Activated naive CD4-positive, alpha-beta T cell treated with anti-CD3 and anti-CD28 coated beads for 36 hours (primary cell): ENCODE results near the gene SCN3A. TPM values are rescaled to one million over a fixed set of nuclear protein-coding genes. Genes with fewer than 3 reads are reported as not detected.

Source experiments
- CTCF ChIA-PET: fragments of 350-600 bp; sonication (Branson Sonifier 250); formaldehyde crosslinking; loops from one replicate; lab custom pipeline; 2021; ENCODE audit warnings: antibody characterized with exemption; lab: Charles Lee
- DNase-seq: peaks from one replicate; pipeline ENCODE4 v3.0.0-alpha.2; 2020
- H3K27ac Mint-ChIP-seq: one replicate; pipeline ENCODE4 v1.8.0; 2021; ENCODE audit warnings: mild to moderate bottlenecking, mixed read lengths
- H3K27me3 Mint-ChIP-seq: one replicate; pipeline ENCODE4 v1.8.0; 2021; ENCODE audit warnings: low read depth, mixed read lengths
- H3K36me3 Mint-ChIP-seq: one replicate; pipeline ENCODE4 v1.8.0; 2021; ENCODE audit warnings: low read depth, mixed read lengths
- H3K4me1 Mint-ChIP-seq: one replicate; pipeline ENCODE4 v1.8.0; 2021; ENCODE audit warnings: low read depth, mixed read lengths
- H3K4me3 Mint-ChIP-seq: one replicate; pipeline ENCODE4 v1.8.0; 2021; ENCODE audit warnings: mild to moderate bottlenecking, moderate library complexity, mixed read lengths
- H3K9me3 Mint-ChIP-seq: one replicate; pipeline ENCODE4 v1.8.0; 2021; ENCODE audit warnings: mixed read lengths
- intact Hi-C: fragments of 100-400 bp; cut with micrococcal nuclease; formaldehyde crosslinking; loops from one replicate; pipeline ENCODE4 v1.15.1; 2023
- total RNA-seq, 2 experiments: library from RNA; stranded (reverse); gene quantifications; one replicate each; pipeline ENCODE4 v1.2.3, GENCODE V29; 2021

The SCN3A gene
- total RNA-seq, 2 experiments from 2014 or later, result 0.10 to 0.12 TPM

DNA sequence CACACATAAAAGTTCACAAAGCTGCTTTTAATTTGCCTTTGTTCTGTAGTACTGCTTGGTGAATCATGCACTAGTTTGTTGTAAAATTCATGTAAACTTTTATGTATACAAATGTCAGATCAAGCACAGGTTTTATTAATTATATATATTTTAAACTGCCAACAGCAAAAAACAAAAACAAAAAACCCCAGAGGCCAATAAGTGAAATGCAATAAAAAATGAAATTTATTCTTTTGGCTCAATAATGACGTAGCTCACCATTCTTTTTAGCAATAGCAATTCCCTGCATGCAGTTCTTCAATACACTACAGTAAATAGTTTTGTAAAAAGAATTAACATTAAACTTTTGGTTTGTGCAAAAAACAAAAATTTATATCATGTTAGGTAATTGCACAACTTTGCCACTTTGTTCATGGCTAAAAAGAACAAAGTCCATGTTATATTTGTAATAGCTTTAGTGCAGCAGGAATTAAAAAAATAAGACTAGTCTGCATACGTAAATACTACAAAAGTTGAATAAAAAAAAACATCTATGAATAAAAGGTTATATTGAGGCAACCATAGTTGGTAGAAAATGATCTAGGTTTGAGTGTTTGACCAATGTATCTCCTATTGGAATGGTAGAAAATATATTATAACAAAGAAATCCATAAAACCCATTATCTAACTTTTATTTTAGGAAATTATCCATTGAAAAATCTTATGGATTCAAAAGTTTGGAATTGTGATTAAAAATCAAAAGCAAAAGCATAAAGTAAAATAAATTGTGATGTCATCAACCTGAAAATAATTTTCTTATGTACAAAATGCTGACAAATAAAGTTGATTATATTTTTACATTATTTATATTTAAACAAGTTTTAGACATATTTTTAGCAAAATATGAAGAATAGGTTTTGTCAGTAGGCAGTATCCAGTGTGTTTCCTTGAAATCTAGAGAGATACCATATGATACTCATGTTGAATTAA, 115.6 kb downstream of the SCN3A start:
- Mint-ChIP-seq H3K27ac (no peak overlapping the region), H3K4me1 (no peaks in the 10 kb centered on the region), H3K4me3 (no peak overlapping the region), H3K36me3 (no peaks in the 10 kb centered on the region), H3K27me3 (no peaks in the 10 kb centered on the region), H3K9me3 (peaks cover 1% of the 10 kb centered on the region)
- CTCF ChIA-PET, result no interaction called here
- intact Hi-C loops, result no loop called here
- DNase-seq, result no peak

GRCh38 chr2:165086337-165086736, 117.5 kb downstream of the SCN3A start:
- Mint-ChIP-seq H3K27me3 (no peaks in the 10 kb centered on the region), H3K27ac (no peak overlapping the region), H3K4me3 (no peak overlapping the region), H3K4me1 (no peaks in the 10 kb centered on the region), H3K36me3 (no peaks in the 10 kb centered on the region), H3K9me3 (peaks cover 7% of the 10 kb centered on the region)
- CTCF ChIA-PET, result no interaction called here
- intact Hi-C loops, result no loop called here
- DNase-seq, result no peak

GRCh38 chr2:165083326-165083725, 120.5 kb downstream of the SCN3A start:
- no peak for DNase-seq
- intact Hi-C loops, result no loop called here
- H3K36me3 Mint-ChIP-seq, result no peaks in the 10 kb centered on the region
- H3K27ac Mint-ChIP-seq, result no peak overlapping the region
- peaks cover 7% of the 10 kb centered on the region for H3K9me3 Mint-ChIP-seq
- no peaks in the 10 kb centered on the region for H3K27me3 Mint-ChIP-seq
- no peaks in the 10 kb centered on the region for H3K4me1 Mint-ChIP-seq
- CTCF ChIA-PET, result interaction anchor here (0.6 kb wide), 1 partner anchor 1754 kb away, joined by 4 read pairs; no protein-coding TSS in a partner anchor
- no peak overlapping the region for H3K4me3 Mint-ChIP-seq

- Mint-ChIP-seq H3K4me3 (no peak overlapping the region), H3K27ac (no peak overlapping the region), H3K9me3 (peaks cover 7% of the 10 kb centered on the region), H3K27me3 (no peaks in the 10 kb centered on the region), H3K4me1 (no peaks in the 10 kb centered on the region), H3K36me3 (no peaks in the 10 kb centered on the region)
- intact Hi-C loops, result no loop called here
- CTCF ChIA-PET, result no interaction called here
- DNase-seq, result no peak
Measured at GRCh38 chr2:165082479-165082878, 121.4 kb downstream of the SCN3A start.

- CTCF ChIA-PET, result no interaction called here
- Mint-ChIP-seq H3K9me3 (peaks cover 7% of the 10 kb centered on the region), H3K27ac (no peak overlapping the region), H3K4me1 (no peaks in the 10 kb centered on the region), H3K36me3 (no peaks in the 10 kb centered on the region), H3K4me3 (no peak overlapping the region), H3K27me3 (no peaks in the 10 kb centered on the region)
- no peak for DNase-seq
- intact Hi-C loops, result no loop called here
Measured at GRCh38 chr2:165081276-165081675, 122.6 kb downstream of the SCN3A start.

GRCh38 chr2:165079432-165079831, 124.4 kb downstream of the SCN3A start:
- Mint-ChIP-seq H3K4me3 (no peak overlapping the region), H3K27ac (no peak overlapping the region), H3K27me3 (no peaks in the 10 kb centered on the region), H3K9me3 (peaks cover 9% of the 10 kb centered on the region), H3K36me3 (no peaks in the 10 kb centered on the region), H3K4me1 (no peaks in the 10 kb centered on the region)
- no peak for DNase-seq
- CTCF ChIA-PET, result interaction anchor here (0.6 kb wide), 1 partner anchor 9 kb away, joined by 3 read pairs; no protein-coding TSS in a partner anchor
- intact Hi-C loops, result no loop called here

DNA sequence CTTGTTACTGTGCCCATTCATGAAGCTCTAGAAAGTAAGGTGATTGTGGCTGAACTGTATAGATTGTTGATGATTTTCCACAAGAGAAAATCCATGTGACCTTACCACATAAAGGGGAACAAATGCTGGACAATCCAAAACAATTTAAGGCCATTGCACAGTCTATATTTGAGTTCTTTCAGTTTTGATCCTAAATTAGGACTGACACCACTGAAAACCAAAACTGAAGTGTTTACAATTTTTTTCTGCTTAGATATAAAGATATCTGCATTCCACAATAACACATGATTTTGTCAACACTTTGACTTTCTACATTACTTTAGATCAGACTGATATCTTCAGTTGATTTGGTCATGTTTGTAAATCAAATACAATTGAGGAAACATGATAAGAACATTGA, 124.9 kb downstream of the SCN3A start:
- intact Hi-C loops, result no loop called here
- no peaks in the 10 kb centered on the region for H3K36me3 Mint-ChIP-seq
- no peak overlapping the region for H3K4me3 Mint-ChIP-seq
- H3K27me3 Mint-ChIP-seq, result no peaks in the 10 kb centered on the region
- H3K4me1 Mint-ChIP-seq, result no peaks in the 10 kb centered on the region
- CTCF ChIA-PET, result no interaction called here
- no peak for DNase-seq
- H3K27ac Mint-ChIP-seq, result no peak overlapping the region
- peaks cover 9% of the 10 kb centered on the region for H3K9me3 Mint-ChIP-seq

DNA sequence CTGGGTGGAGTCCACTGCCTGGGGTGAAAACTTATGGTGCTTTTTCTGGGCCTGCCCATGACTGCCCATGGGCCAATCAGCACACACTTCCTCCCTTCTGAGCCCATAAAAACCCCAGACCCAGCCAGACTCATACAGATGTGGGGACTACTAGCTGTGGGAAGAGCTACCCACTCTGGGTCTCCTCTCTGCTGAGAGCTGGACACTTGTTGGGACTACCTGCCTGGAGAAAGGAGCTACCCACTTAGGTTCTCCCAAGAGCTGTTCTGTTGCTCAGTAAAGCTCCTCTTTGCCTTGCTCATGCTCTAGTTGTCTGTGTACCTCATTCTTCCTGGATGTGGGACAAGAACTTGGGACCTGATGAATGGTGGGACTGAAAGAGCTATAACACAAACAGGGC, 129.0 kb downstream of the SCN3A start:
- no peak overlapping the region for H3K4me3 Mint-ChIP-seq
- no peaks in the 10 kb centered on the region for H3K36me3 Mint-ChIP-seq
- no peaks in the 10 kb centered on the region for H3K4me1 Mint-ChIP-seq
- H3K27ac Mint-ChIP-seq, result no peak overlapping the region
- peaks cover 6% of the 10 kb centered on the region for H3K9me3 Mint-ChIP-seq
- CTCF ChIA-PET, result no interaction called here
- H3K27me3 Mint-ChIP-seq, result no peaks in the 10 kb centered on the region
- no peak for DNase-seq
- intact Hi-C loops, result no loop called here

- intact Hi-C loops, result no loop called here
- Mint-ChIP-seq H3K4me1 (no peaks in the 10 kb centered on the region), H3K27me3 (no peaks in the 10 kb centered on the region), H3K4me3 (no peak overlapping the region), H3K27ac (no peak overlapping the region), H3K9me3 (peaks cover 6% of the 10 kb centered on the region), H3K36me3 (no peaks in the 10 kb centered on the region)
- CTCF ChIA-PET, result no interaction called here
- DNase-seq, result no peak
Measured at GRCh38 chr2:165074323-165074722, 129.5 kb downstream of the SCN3A start.

DNA sequence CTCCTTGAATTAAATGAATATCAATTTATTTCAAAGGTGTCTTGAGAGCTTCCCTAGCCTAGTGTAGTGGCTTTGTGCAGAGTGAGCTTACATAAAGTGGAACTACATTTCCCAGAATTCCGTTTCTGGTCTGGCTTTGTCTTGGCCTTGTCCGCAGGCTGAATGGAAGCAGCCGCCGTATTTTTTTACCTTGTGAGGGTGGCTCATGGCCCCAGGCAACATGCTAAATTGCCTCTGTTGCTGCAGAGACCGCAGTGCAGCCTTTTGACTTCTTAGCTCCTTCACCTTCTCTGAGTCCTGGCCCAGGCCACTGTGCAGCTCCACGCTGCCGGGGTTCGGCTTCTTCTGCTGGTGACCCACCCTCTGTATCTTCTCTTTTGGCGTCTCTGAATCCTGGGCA, 133.8 kb downstream of the SCN3A start:
- Mint-ChIP-seq H3K27me3 (peaks cover 6% of the 10 kb centered on the region), H3K36me3 (no peaks in the 10 kb centered on the region), H3K4me1 (no peaks in the 10 kb centered on the region), H3K4me3 (no peak overlapping the region), H3K9me3 (peaks cover 6% of the 10 kb centered on the region), H3K27ac (no peak overlapping the region)
- no peak for DNase-seq
- CTCF ChIA-PET, result interaction anchor here (0.8 kb wide), 1 partner anchor 9 kb away, joined by 3 read pairs; no protein-coding TSS in a partner anchor
- intact Hi-C loops, result no loop called here

GRCh38 chr2:165069151-165069550, 134.7 kb downstream of the SCN3A start:
- H3K9me3 Mint-ChIP-seq, result peaks cover 3% of the 10 kb centered on the region
- no peak overlapping the region for H3K4me3 Mint-ChIP-seq
- no peaks in the 10 kb centered on the region for H3K36me3 Mint-ChIP-seq
- CTCF ChIA-PET, result no interaction called here
- intact Hi-C loops, result no loop called here
- no peaks in the 10 kb centered on the region for H3K4me1 Mint-ChIP-seq
- H3K27ac Mint-ChIP-seq, result no peak overlapping the region
- no peak for DNase-seq
- H3K27me3 Mint-ChIP-seq, result peaks cover 6% of the 10 kb centered on the region

GRCh38 chr2:165068487-165068757, 135.4 kb downstream of the SCN3A start:
- Mint-ChIP-seq H3K27ac (no peak overlapping the region), H3K9me3 (no peaks in the 10 kb centered on the region), H3K4me3 (no peak overlapping the region), H3K4me1 (no peaks in the 10 kb centered on the region), H3K36me3 (no peaks in the 10 kb centered on the region), H3K27me3 (peaks cover 6% of the 10 kb centered on the region)
- intact Hi-C loops, result no loop called here
- CTCF ChIA-PET, result no interaction called here
- DNase-seq, result no peak
